IPS-18c (cell line): ENCODE data around the gene SLC1A5.
"Not testable (repeated sequence)": the region's sequence is repeated elsewhere in the genome, so short reads cannot be mapped to it uniquely, and the experiment has no call there.

Experiments used
- H3K4me3 ChIP-seq: 2 replicates; pipeline ENCODE4 v1.7.0; 2013; ENCODE audit warnings: low read depth, mild to moderate bottlenecking, low read length, moderate library complexity; ENCODE audit not compliant: insufficient read depth
- H3K9me3 ChIP-seq: one replicate; pipeline ENCODE4 v1.6.1; 2013; ENCODE audit warnings: mild to moderate bottlenecking, low read length, moderate library complexity; ENCODE audit not compliant: control insufficient read depth, insufficient read depth

SLC1A5 gene

DNA sequence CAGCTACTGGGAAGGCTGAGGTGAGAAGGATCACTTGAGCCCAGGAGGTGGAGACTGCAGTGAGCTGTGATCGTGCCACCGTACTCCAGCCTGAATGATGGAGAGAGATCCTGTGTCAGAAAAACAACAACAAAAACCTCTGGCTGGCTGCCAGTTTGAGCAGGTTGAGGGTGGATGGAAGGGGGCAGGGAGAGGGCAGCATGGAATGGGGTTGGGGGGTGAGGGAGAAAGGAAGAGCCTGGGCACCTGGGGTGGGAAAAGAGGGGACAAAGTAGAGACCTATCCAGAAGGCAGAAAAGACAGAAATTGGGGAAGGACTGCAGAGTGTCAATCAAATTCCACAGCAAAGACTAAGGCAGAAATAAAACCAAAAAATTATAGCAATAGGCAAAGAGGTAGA lies 4.7 kb downstream of the SLC1A5 start:
- peaks cover 2% of the 10 kb centered on the region for H3K9me3 ChIP-seq
- peak overlapping the region; percentile 86; the same call in 1 of the 2 replicates for H3K4me3 ChIP-seq

DNA sequence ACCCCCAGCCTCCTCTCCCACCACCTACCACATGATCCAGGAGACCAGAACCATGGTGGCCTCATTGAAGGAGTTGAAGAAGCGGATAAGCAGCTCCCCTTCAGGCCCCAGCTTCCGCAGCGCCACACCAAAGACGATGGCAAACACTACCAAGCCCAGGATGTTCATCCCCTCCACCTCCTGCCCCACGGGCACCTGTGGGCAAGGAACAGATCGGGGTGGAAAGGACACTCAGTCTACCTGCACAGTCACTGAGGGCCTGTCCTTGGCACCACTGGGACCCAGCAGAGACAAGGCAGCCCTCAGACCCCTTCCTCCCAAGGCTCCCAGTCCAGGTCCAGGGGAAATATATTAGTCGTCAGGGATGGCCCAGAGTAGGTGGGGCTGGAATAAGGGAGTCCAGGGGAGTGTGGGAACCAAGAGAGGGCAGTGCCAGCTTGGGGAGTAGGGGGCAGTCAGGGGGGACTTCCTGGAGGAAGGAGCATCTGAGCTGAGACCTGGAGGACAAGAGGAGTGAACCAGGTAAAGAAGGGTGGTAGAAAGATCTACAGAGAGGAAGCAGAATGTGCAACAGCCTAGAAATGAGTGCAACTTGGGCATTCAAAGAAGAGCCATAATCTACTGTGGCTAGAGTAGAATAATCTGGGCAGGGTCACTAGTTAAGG lies 5.9 kb downstream of the SLC1A5 start:
- H3K9me3 ChIP-seq, result peaks cover 2% of the 10 kb centered on the region
- H3K4me3 ChIP-seq, result no peak overlapping the region

DNA sequence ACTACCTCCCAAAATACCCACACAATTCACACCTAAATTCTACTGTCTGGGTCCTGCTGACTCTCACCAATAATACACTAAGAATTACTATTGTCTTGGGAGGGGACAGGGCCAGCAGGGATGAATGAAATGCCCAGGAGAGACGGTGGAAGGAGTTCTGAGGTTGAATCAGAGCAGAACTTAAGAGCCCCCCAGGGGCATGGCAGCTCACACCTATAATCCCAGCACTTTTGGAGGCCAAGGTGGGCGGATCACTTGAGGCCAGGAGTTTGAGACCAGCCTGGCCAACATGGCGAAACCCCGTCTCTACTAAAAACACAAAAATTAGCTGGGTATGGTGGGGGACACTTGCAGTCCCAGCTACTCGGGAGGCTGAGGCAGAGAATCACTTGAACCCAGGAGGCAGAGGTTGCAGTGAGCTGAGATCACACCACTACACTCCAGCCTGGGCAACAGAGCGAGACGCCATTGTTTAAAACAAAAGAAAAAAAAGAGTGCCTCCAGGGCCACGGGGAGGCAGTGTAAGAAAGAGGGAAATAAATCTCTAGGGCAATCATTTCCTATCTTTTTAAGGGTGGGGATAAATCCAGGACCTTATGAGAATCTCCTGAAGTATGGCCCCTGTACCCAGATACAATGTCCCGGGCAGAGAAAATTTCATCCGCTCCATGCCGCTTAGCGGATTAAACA lies 10.3 kb downstream of the SLC1A5 start:
- H3K9me3 ChIP-seq, H3K4me3 ChIP-seq: not testable (repeated sequence)

DNA sequence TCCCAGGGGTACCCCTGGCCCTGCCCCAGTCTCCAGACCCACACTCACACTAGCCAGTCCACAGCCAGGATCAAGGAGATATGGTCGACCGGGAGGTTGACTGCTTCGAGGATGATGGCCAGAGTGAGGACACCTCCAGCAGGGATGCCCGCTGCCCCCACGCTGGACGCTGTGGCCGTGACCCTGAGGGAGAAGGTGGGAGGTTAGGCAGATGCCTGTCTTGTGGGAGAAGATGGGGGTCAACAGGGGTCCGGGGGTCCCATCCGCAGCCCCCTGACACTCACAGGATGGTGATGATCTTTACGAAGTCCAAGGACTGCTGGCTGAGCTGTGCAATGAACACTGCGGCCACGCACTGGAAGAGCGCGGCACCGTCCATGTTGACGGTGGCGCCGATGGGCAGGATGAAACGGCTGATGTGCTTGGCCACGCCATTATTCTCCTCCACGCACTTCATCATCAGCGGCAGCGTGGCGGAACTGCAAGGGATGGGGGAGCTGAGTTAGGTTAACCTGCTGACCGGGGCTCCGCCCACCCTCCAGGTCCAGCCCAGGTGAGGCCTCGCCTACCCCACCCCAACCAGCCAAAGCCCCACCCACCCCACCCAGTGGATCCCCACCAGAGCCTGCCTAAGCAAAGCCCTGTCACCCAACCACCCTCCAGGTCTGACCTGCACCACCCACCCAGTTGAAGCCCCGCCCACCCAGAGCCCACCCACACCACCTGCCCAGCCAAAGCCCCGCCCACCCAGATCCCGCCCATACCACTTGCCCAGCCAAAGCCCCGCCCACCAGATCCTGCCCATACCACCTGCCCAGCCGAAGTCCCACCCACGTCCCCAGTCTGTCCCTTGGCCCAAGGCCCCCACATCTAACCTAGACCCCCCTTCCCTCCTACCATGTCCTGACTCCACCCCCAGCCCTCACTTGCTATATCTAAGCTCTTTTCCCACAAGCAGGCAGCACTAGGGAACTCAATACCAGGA lies 11.2 kb downstream of the SLC1A5 start:
- H3K4me3 ChIP-seq, result no peak overlapping the region
- peaks cover 2% of the 10 kb centered on the region for H3K9me3 ChIP-seq

DNA sequence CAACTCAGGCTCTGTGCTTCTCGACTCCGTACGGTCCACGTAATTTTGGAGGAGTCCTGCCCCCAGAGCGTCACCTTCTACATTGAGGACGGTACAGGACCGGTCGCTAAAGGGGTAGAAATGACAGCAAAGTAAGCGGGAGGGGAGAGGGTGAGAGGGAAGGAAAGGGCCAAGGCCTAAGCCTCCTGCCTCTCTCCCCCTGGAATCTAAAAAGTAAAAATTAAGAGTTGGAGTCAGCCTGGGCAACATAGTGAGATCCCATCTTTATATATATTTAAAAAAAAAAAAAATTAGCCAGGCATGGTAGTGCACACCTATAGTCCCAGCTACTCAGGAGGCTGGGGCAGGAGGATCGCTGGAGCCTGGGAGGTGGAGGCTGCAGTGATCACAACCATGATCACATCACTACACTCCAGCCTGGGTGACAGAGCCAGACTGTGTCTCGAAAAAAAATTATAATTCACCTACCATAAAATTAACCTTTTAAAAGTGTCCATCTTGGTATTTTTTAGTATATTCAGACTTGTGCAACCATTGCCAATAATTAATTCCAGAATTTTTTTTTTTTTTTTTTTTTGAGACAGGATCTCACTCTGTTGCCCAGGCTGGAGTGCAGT lies 12.6 kb downstream of the SLC1A5 start:
- Histone ChIP-seq H3K4me3 (no peak overlapping the region), H3K9me3 (peaks cover 2% of the 10 kb centered on the region)

DNA sequence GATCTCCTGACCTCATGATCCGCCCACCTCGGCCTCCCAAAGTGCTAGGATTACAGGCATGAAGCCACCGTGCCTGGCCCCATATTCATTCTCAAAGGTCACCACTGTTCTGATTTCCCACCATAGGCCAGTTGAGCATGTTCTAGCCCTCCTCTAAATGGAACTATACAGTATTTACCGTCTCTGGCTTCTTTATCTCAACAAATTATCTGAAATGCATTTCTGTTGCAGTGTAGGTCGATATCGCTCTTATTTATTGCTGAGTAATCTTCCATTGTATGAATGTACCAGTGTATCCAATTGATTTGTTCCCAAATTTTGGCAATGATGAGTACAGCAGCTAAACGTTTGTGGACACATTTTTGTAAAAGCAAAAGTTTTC lies 15.4 kb downstream of the SLC1A5 start:
- H3K9me3 ChIP-seq, result no peaks in the 10 kb centered on the region
- no peak overlapping the region for H3K4me3 ChIP-seq

DNA sequence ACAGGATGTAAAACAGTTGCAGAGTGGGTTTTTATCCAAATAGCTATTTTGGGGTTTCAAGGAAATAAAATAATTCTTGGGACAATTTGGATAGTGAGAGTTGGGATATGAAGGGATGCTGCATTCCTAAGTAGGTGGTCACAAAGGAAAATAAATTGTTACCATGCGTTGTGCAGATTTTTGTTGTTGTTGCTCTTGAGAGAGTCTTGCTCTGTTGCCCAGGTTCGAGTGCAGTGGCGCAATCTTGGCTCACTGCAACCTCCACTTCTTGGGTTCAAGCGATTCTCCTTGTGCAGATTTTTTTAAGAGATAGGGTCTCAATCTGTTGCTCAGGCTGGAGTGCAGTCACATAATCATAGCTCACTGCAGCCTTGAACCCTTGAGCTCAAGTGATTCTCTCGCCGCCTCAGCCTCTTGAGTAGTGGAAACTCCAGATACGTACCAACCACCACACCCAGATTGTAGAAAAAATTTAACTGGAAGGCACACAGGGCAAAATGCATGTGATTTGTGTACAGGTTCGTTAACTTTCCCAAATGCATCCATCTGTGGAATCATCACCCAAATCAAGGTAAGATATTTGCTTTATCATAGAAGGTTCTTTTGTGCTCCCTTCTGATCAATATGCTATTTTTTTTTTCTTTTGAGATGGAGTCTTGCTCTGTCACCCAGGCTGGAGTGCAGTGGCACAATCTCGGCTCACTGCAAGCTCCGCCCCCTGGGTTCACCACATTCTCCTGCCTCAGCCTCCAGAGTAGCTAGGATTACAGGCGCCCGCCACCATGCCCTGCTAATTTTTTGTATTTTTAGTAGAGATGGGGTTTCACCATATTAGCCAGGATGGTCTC lies 16.0 kb downstream of the SLC1A5 start:
- no peak overlapping the region for H3K4me3 ChIP-seq
- no peaks in the 10 kb centered on the region for H3K9me3 ChIP-seq

DNA sequence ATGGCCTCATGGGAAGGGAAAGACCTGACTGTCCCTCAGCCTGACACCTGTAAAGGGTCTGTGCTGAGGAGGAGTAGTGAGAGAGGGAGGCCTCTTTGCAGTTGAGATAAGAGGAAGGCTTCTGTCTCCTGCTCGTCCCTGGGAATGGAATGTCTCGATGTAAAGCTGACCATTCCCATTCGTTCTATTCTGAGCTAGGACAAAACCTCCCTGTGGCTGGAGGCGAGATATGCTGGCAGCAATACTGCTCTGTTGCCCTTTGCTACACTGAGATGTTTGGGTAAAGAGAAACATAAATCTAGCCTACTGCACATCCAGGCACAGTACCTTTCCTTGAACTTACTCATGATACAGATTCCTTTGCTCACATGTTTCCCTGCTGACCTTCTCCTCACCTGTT lies 19.6 kb downstream of the SLC1A5 start:
- H3K4me3 ChIP-seq, H3K9me3 ChIP-seq: not testable (repeated sequence)

DNA sequence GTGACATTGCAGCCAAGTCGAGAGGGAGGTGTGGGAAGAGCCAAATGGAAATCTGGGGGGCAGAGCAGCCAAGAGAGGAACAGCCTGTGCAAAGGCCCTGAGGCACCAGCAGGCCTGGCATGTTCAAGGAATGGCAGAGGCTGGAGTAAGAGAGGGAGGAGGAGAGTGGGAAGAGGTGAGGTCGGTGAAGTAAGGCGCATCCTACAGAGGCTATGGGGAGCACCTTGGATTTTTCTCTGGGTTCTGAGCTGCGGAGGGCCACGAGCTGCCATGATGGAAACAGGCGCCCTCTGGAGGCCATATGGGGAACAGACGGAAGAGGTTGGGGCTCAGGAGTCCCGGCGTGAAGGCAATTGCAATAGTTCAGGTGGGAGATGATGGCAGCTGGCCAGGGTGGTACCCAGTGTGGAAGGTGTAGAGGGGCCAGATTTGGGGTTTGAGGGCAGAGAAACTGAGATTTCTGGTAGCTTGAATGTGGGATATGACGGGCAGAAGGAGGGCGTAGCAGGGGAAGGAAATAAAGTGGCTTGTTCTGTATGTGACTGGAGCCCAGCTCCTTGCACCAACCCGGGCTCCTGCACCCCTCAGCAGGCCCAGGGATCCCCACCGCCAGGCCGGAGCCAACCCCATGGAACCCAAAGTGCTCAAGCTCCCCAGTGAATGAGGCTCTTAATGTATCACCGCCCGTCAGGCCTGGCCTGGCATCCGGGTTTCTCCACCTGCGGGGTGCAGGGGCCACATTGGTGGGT lies 21.7 kb downstream of the SLC1A5 start:
- Histone ChIP-seq H3K9me3 (no peaks in the 10 kb centered on the region), H3K4me3 (no peak overlapping the region)

DNA sequence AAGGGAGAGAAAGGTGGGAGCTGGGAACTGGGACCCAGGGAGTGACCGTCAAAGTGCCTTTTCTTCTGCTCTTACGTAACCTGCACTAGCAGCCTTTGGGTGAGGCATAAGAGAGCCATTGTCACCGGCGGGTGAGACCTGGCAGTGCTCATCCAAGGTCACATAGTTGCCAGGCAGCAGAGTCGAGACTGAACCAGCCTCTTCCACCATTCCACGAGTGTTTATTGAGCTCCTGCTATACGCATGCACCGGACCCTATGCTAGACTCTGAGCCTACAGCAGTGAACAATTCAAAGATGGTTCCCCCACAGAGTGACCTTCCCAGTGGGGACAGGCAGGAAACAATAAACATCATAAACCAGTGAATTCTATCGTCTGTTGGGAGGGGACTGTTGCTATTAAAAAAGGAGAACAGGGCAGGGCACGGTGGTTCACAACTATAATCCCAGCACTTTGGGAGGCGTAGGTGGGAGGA lies 23.5 kb downstream of the SLC1A5 start:
- no peak overlapping the region for H3K4me3 ChIP-seq
- H3K9me3 ChIP-seq, result no peaks in the 10 kb centered on the region

DNA sequence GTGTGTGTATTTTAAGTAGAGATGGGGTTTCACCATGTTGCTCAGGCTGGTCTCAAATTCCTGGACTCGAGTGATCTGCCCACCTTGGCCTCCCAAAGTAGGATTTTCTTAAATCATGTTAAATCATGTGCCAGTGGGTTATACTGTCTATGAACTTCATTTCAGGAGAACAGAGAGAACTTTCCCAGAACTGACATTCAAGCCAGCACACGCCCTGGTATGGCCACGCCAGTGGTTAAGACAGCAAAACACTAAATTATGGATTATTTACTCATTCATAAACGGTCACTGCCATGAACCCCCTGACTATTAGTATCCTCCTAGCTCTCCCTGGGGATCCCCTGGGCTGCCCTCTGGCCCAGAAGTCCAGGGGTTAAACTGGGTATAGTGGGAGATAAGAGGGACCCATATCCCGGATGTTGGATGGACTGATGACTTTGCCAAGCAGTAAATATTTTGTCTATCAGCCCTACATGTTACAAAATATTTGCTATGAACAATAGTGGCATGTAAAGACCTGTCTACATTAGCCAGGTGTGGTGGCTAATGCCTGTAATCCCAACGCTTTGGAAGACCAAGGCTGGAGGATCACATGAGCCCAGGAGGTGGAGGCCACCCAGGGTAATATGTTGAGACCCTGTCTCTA lies 26.0 kb downstream of the SLC1A5 start:
- H3K9me3 ChIP-seq, result no peaks in the 10 kb centered on the region
- H3K4me3 ChIP-seq, result no peak overlapping the region

DNA sequence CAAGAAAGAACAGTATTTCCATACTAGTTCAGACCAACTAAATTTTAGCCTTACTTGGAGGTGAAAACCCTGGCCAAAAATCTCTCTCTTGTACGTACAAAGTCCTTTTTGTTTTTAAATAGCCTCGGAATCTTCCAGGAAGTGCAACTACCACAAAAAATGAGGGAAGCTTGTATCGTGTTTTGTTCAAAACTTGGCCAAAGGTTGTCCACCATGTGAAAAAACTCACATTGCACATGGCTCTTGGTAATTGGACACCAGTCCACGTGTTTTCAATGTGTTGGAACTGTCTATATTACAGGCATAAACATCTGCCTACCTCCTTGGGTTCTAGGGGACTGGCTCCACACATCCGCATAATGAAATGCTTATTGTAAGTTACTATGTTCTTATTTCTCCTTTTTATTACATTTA lies 27.0 kb downstream of the SLC1A5 start:
- Histone ChIP-seq H3K9me3 (no peaks in the 10 kb centered on the region), H3K4me3 (no peak overlapping the region)

DNA sequence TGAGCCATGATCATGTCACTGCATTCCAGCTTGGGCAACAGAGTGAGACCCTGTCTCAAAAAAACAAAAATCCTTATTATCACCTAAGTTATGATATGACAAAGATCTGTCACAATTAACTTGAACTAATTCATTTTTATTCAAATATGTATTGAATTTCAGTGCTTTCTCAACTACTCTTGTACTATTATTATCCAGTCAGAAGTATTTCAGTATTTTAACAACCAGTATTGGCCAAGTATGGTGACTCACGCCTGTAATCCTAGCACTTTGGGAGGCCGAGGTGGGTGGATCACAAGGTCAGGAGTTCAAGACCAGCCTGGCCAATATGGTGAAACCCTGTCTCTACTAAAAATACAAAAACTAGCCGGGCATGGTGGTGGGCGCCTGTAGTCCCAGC lies 27.5 kb downstream of the SLC1A5 start:
- H3K4me3 ChIP-seq, H3K9me3 ChIP-seq: not testable (repeated sequence)

DNA sequence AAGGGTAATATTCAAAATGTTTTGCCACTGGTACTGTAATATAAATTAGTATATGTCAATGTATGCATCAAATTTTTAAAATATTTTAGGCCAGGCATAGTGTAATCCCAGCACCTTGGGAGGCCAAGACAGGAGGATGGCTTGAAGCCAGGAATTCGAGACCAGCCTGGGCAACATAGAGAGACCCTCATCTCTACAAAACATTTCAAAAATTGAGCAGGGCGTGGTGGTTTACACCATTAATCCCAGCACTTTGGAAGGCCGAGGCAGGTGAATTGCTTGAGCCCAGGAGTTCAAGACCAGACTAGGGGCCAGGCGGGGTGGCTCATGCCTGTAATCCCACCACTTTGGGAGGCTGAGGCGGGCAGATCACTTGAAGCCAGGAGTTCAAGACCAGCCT lies 28.0 kb downstream of the SLC1A5 start:
- H3K9me3 ChIP-seq, result no peaks in the 10 kb centered on the region

DNA sequence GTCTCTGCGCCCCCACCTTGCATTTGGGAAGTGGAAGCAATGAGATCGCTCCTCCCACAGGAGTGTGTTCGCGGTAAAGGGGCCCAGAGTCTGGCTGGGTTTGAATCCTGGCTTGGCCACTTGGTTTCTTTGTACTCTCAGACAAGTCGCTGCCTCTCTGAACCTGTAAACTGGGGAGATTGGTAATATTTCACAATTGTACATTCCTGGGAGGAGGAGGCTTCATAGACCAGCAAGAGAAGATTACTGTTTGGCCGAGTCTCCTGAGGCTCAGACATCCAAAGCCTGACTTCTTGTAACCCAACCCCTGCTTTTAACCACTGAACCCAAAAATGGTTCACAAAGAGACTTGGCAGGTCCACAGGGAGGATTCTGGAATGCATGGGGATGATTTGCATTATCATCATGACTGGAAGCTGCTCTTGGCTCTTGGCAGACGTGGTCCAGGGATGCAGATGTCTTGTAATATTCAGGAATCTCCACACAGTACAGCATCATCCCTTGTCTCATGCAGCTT lies 28.5 kb downstream of the SLC1A5 start:
- no peaks in the 10 kb centered on the region for H3K9me3 ChIP-seq

More for the DNA sequence above, 28.0 kb downstream of the SLC1A5 start:
- H3K4me3 ChIP-seq, result no peak overlapping the region

More for the DNA sequence above, 28.5 kb downstream of the SLC1A5 start:
- H3K4me3 ChIP-seq, result no peak overlapping the region
